HepG2 (cell line): ENCODE data around the gene PTGER3.

Source experiments
- CTCF ChIP-seq: sonication (generic); formaldehyde crosslinking; IDR thresholded peaks from 2 replicates; pipeline ENCODE4 v1.5.0; 2020; ENCODE audit warnings: mild to moderate bottlenecking, missing genetic modification reagents, moderate library complexity
- EP300 ChIP-seq, 3 experiments: sonication (generic) in 1 of 3; formaldehyde crosslinking in 1 of 3; IDR thresholded peaks; 2 replicates each; pipeline versions ENCODE4 v1.5.1 to v1.6.1; 2011 to 2020; ENCODE audit warnings: low read depth in 2 of 3, low read length in 2 of 3, borderline replicate concordance in 1 of 3, improper control_type of control experiment in 1 of 3, mild to moderate bottlenecking in 1 of 3, missing genetic modification reagents in 1 of 3, moderate library complexity in 1 of 3
- LBX2 ChIP-seq: sonication (generic); formaldehyde crosslinking; IDR thresholded peaks from 2 replicates; pipeline ENCODE4 v1.5.0; 2020; ENCODE audit warnings: missing genetic modification reagents, mild to moderate bottlenecking, borderline replicate concordance
- MTF2 ChIP-seq: sonication (generic); formaldehyde crosslinking; IDR thresholded peaks from 2 replicates; pipeline ENCODE4 v1.5.0; 2020; ENCODE audit warnings: missing genetic modification reagents, borderline replicate concordance
- NR2F2 ChIP-seq: IDR thresholded peaks from 2 replicates; pipeline ENCODE4 v1.6.1; 2012; ENCODE audit warnings: low read depth, inconsistent platforms, borderline replicate concordance
- PCBP2 ChIP-seq: fragments of 200-400 bp; formaldehyde crosslinking; optimal IDR thresholded peaks from 2 replicates; pipeline ENCODE3; 2018; ENCODE audit warnings: low read length, low read depth; ENCODE audit not compliant: poor library complexity, severe bottlenecking
- POLR2AphosphoS5 ChIP-seq: IDR thresholded peaks from 2 replicates; pipeline ENCODE4 v1.6.1; 2012; ENCODE audit warnings: low read depth, low read length
- RFX3 ChIP-seq: IDR thresholded peaks from 2 replicates; pipeline ENCODE4 v1.6.1; 2016; ENCODE audit warnings: missing biosample characterization, missing genetic modification reagents
- RFX5 ChIP-seq: IDR thresholded peaks from 2 replicates; pipeline ENCODE4 v1.6.1; 2011; ENCODE audit warnings: low read depth, low read length, improper control_type of control experiment
- RXRA ChIP-seq: sonication (generic); formaldehyde crosslinking; IDR thresholded peaks from 2 replicates; pipeline ENCODE4 v1.5.1; 2020; ENCODE audit warnings: missing genetic modification reagents
- SUZ12 ChIP-seq: fragments of 150-350 bp; IDR thresholded peaks from 2 replicates; pipeline ENCODE4 v1.6.1; 2014; ENCODE audit warnings: low read depth, low read length
- ZNF609 ChIP-seq: sonication (generic); formaldehyde crosslinking; IDR thresholded peaks from 2 replicates; pipeline ENCODE4 v1.4.0; 2020; ENCODE audit warnings: mild to moderate bottlenecking, missing genetic modification reagents, borderline replicate concordance
- ZNF674 ChIP-seq: sonication (generic); formaldehyde crosslinking; IDR thresholded peaks from 2 replicates; pipeline ENCODE4 v1.5.0; 2020; ENCODE audit warnings: low read depth, mild to moderate bottlenecking, missing genetic modification reagents
- ZNF773 ChIP-seq: sonication (generic); formaldehyde crosslinking; IDR thresholded peaks from 2 replicates; pipeline ENCODE4 v1.4.0; 2020; ENCODE audit warnings: missing genetic modification reagents, borderline replicate concordance

- TF ChIP-seq EP300 (IDR thresholded peaks at IDR 0.05; ENCODE audit: low read depth in 2 of 2, low read length in 2 of 2) (no peak), EP300 (CRISPR knock-in tag; IDR thresholded peaks at IDR 0.05; ENCODE audit: borderline replicate concordance) (no peak), ZNF773 (CRISPR knock-in tag) (no peak), NR2F2 (no peak), CTCF (no peak), RXRA (CRISPR knock-in tag) (no peak), RFX5 (no peak), POLR2AphosphoS5 (no peak), PCBP2 (no peak), ZNF674 (no peak), LBX2 (CRISPR knock-in tag) (no peak), ZNF609 (CRISPR knock-in tag) (no peak), RFX3 (CRISPR knock-in tag) (no peak), SUZ12 (no peak), MTF2 (CRISPR knock-in tag) (no peak)
These were observed 21.5 kb downstream of the PTGER3 start for GRCh38 chr1:71026093-71026492.
